Mucosa of descending colon (tissue), 3 donors: ENCODE measurements around the gene AQP6. TPM values are rescaled to one million over a fixed set of nuclear protein-coding genes. Genes with fewer than 3 reads are reported as not detected.

Experiments used
- ATAC-seq: fragments of 200-7000 bp; cut with Tn5 transposase; one replicate; pipeline ENCODE4 v1.9.1; 2020; ENCODE audit warnings: mild to moderate bottlenecking, moderate library complexity
- DNase-seq, 3 donors: peaks; one replicate each; pipeline ENCODE4 v3.0.0-alpha.2; 2020
- H3K36me3 ChIP-seq: fragments of 200-600 bp; one replicate; pipeline ENCODE4 v1.8.0; 2021; ENCODE audit warnings: low read depth, mild to moderate bottlenecking
- H3K4me1 ChIP-seq: fragments of 200-600 bp; one replicate; pipeline ENCODE4 v1.8.0; 2021; ENCODE audit warnings: low read depth, mild to moderate bottlenecking
- H3K4me3 ChIP-seq: fragments of 200-600 bp; one replicate; pipeline ENCODE4 v1.8.0; 2021; ENCODE audit warnings: mild to moderate bottlenecking
- H3K9me3 ChIP-seq: fragments of 200-600 bp; one replicate; pipeline ENCODE4 v1.8.0; 2021; ENCODE audit warnings: mild to moderate bottlenecking
- intact Hi-C, 2 donors: fragments of 100-400 bp; cut with DNase I in 1 of 2; cut with micrococcal nuclease in 1 of 2; formaldehyde crosslinking; loops; one replicate each; pipeline versions ENCODE4 v1.11.0 to v1.11.1; 2022; cut with DNase I, micrococcal nuclease
- total RNA-seq, 3 donors: library from RNA; stranded (reverse); fragmentation: NEBNext Ultra II Directional in 2 of 3; extraction: Animal tissue kit (Norgen Biotek cat#: 25700) in 2 of 3; gene quantifications; one replicate each; pipeline versions ENCODE4 v1.2.1 to v1.2.4, GENCODE V29; 2021 to 2023
- TF ChIP-seq, protein P1 (sequence below): fragments of 200-600 bp; IDR thresholded peaks from one replicate; pipeline ENCODE4 v1.8.0; 2022; ENCODE audit warnings: antibody characterized with exemption, mild to moderate bottlenecking
- donor health status: DM: no; HTN: no; CAD: no; lungs with moderate emphysema.
- donor health status: DM: no; HTN: no; CAD: no.
- donor health status: DM: no; HTN: yes; CAD: no.

Gene AQP6
- total RNA-seq, 3 donors from 2014 or later = 0.54 TPM; not detected in 2

GRCh38 chr12:49939307-49939706 is 33.4 kb upstream of the AQP6 start:
- TF ChIP-seq, protein P1, sequence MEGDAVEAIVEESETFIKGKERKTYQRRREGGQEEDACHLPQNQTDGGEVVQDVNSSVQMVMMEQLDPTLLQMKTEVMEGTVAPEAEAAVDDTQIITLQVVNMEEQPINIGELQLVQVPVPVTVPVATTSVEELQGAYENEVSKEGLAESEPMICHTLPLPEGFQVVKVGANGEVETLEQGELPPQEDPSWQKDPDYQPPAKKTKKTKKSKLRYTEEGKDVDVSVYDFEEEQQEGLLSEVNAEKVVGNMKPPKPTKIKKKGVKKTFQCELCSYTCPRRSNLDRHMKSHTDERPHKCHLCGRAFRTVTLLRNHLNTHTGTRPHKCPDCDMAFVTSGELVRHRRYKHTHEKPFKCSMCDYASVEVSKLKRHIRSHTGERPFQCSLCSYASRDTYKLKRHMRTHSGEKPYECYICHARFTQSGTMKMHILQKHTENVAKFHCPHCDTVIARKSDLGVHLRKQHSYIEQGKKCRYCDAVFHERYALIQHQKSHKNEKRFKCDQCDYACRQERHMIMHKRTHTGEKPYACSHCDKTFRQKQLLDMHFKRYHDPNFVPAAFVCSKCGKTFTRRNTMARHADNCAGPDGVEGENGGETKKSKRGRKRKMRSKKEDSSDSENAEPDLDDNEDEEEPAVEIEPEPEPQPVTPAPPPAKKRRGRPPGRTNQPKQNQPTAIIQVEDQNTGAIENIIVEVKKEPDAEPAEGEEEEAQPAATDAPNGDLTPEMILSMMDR = no peak
- peaks cover 6% of the 10 kb centered on the region for H3K4me1 ChIP-seq
- no peak overlapping the region for H3K4me3 ChIP-seq
- intact Hi-C loops = no loop called here
- H3K9me3 ChIP-seq = no peaks in the 10 kb centered on the region
- DNase-seq (no peak), ATAC-seq (no peak)
- H3K36me3 ChIP-seq = no peaks in the 10 kb centered on the region

GRCh38 chr12:49939707-49940106 is 33.0 kb upstream of the AQP6 start:
- TF ChIP-seq, protein P1 = no peak
- no peaks in the 10 kb centered on the region for H3K36me3 ChIP-seq
- no peak overlapping the region for H3K4me3 ChIP-seq
- intact Hi-C loops = no loop called here
- peaks cover 6% of the 10 kb centered on the region for H3K4me1 ChIP-seq
- ATAC-seq (no peak), DNase-seq (no peak)
- no peaks in the 10 kb centered on the region for H3K9me3 ChIP-seq

GRCh38 chr12:49941556-49942511 is 30.9 kb upstream of the AQP6 start:
- peaks cover 6% of the 10 kb centered on the region for H3K4me1 ChIP-seq
- ATAC-seq (no peak), DNase-seq (no peak)
- H3K9me3 ChIP-seq = no peaks in the 10 kb centered on the region
- TF ChIP-seq, protein P1 = no peak
- no peaks in the 10 kb centered on the region for H3K36me3 ChIP-seq
- intact Hi-C loops = no loop called here
- no peak overlapping the region for H3K4me3 ChIP-seq

DNA sequence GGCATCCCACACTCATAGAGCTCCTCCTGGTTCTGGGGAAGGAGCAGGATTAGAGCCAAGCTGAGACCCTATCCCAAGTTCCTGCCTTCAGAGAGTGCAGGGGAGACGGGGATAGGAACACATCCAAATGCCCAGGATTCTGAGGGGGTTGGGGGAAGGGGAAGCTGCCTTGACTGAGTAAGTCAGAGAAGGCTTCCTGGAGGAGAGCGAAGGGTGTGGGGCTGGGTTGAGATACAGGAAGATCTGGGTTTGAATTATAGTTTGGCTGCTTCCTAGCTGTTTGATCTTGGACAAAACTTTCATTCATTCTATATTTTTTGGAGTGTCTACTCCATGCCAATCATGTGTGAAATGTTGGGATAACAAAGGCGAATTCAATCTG is 30.2 kb upstream of the AQP6 start:
- Histone ChIP-seq H3K9me3 (no peaks in the 10 kb centered on the region), H3K36me3 (no peaks in the 10 kb centered on the region), H3K4me3 (no peak overlapping the region), H3K4me1 (peaks cover 6% of the 10 kb centered on the region)
- ATAC-seq = no peak
- TF ChIP-seq, protein P1 = no peak
- intact Hi-C loops = no loop called here
- DNase-seq = no peak

DNA sequence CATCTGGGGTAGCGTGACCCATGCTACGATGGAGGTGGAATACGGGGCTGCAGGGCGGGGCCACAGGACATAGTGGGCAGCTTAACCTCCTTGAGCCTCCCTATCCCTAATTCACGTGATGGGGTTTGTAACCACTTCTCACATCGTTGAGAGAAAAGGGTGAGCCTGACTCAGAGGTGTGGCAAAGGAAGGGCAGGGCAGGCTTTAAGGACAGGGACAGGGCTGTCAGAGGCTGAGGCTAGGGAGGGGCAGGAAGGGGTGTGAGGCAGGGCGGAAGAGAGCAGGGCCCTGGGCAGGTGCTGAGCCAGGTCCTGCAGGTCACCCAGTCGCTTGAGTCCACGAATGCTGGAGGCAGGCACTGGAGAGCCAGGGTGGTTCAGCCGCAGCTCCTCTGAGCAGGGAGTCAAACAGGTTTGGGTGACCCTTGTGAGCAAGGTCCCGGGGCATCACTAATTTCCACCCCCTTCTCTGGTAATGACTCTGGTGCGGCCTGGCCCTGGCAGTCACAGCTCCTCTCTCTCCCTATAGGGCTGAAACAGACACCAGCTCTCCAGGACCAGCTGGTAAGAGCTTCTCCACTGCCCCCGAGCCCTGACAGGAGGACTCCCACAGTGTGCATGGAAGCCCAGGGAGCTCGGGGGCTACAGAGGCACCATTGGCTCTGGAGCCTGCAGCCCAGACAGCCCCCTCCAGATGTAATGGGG is 29.7 kb upstream of the AQP6 start:
- peak; percentile 86 for ATAC-seq
- no peaks in the 10 kb centered on the region for H3K36me3 ChIP-seq
- no peak overlapping the region for H3K4me3 ChIP-seq
- TF ChIP-seq, protein P1 = no peak
- no peaks in the 10 kb centered on the region for H3K9me3 ChIP-seq
- DNase-seq = peak; percentile 61 to 80 (median 69)
- intact Hi-C loops = no loop called here
- peaks cover 6% of the 10 kb centered on the region for H3K4me1 ChIP-seq
